Ishikawa (cell line): Measurements from ENCODE around the gene ARID3C.

Source experiments
- CEBPB ChIP-seq: IDR thresholded peaks from 2 replicates; pipeline ENCODE4 v1.6.1; 2012
- CREB1 ChIP-seq: IDR thresholded peaks from 2 replicates; pipeline ENCODE4 v1.6.1; 2012; ENCODE audit warnings: low read depth
- EGR1 ChIP-seq: IDR thresholded peaks from 2 replicates; pipeline ENCODE4 v1.6.1; 2012
- EP300 ChIP-seq: IDR thresholded peaks from 2 replicates; pipeline ENCODE4 v1.6.1; 2012; ENCODE audit warnings: borderline replicate concordance
- FOXM1 ChIP-seq: IDR thresholded peaks from 2 replicates; pipeline ENCODE4 v1.6.1; 2012; ENCODE audit warnings: low read depth, borderline replicate concordance
- NFIC ChIP-seq: IDR thresholded peaks from 2 replicates; pipeline ENCODE4 v1.6.1; 2012
- RAD21 ChIP-seq: IDR thresholded peaks from 2 replicates; pipeline ENCODE4 v1.6.1; 2012; ENCODE audit warnings: low read depth
- TAF1 ChIP-seq: IDR thresholded peaks from 2 replicates; pipeline ENCODE4 v1.6.1; 2012; ENCODE audit warnings: low read depth, mild to moderate bottlenecking
- YY1 ChIP-seq: IDR thresholded peaks from 2 replicates; pipeline ENCODE4 v1.6.1; 2012; ENCODE audit warnings: low read depth
- ZBTB7A ChIP-seq: IDR thresholded peaks from 2 replicates; pipeline ENCODE4 v1.6.1; 2012; ENCODE audit warnings: low read depth
- TF ChIP-seq, protein P1 (sequence below): IDR thresholded peaks from 2 replicates; pipeline ENCODE4 v1.6.1; 2012; ENCODE audit warnings: low read depth, mild to moderate bottlenecking
- TF ChIP-seq, protein P2 (sequence below): IDR thresholded peaks from 2 replicates; pipeline ENCODE4 v1.6.1; 2012

DNA sequence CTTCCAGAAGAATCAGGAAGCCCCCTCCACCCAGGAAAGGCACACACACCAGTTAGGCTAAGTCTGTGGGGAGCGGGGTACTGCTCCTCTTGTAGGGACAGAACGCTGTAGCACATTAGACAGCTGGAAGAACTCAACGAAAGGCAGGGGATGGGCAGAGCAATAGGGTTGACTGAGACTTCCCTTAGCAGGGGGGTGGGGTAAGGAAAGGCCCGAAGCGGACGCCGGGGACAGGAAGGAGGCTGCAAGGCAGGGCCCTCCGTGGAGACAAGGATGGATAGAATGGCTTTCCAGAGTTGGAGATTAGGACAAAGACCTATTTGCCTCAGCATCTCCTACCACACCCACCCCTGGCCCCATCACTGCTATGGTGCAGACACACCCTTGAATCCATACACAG, 53.6 kb downstream of the ARID3C start:
- TF ChIP-seq, protein P1, sequence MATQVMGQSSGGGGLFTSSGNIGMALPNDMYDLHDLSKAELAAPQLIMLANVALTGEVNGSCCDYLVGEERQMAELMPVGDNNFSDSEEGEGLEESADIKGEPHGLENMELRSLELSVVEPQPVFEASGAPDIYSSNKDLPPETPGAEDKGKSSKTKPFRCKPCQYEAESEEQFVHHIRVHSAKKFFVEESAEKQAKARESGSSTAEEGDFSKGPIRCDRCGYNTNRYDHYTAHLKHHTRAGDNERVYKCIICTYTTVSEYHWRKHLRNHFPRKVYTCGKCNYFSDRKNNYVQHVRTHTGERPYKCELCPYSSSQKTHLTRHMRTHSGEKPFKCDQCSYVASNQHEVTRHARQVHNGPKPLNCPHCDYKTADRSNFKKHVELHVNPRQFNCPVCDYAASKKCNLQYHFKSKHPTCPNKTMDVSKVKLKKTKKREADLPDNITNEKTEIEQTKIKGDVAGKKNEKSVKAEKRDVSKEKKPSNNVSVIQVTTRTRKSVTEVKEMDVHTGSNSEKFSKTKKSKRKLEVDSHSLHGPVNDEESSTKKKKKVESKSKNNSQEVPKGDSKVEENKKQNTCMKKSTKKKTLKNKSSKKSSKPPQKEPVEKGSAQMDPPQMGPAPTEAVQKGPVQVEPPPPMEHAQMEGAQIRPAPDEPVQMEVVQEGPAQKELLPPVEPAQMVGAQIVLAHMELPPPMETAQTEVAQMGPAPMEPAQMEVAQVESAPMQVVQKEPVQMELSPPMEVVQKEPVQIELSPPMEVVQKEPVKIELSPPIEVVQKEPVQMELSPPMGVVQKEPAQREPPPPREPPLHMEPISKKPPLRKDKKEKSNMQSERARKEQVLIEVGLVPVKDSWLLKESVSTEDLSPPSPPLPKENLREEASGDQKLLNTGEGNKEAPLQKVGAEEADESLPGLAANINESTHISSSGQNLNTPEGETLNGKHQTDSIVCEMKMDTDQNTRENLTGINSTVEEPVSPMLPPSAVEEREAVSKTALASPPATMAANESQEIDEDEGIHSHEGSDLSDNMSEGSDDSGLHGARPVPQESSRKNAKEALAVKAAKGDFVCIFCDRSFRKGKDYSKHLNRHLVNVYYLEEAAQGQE, result no peak
- TF ChIP-seq CEBPB (no peak), RAD21 (no peak), EP300 (no peak), TAF1 (no peak), CREB1 (no peak), YY1 (no peak), NFIC (no peak), ZBTB7A (no peak), EGR1 (no peak), FOXM1 (no peak)
- TF ChIP-seq, protein P2, sequence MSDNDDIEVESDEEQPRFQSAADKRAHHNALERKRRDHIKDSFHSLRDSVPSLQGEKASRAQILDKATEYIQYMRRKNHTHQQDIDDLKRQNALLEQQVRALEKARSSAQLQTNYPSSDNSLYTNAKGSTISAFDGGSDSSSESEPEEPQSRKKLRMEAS, result no peak
